ENCODE measurements around the gene C1QTNF6. TPM values are rescaled to one million over a fixed set of nuclear protein-coding genes. Genes with fewer than 3 reads are reported as not detected.

Gene C1QTNF6
- total RNA-seq, 1 donor from 2014 or later: 6.0 TPM

DNA sequence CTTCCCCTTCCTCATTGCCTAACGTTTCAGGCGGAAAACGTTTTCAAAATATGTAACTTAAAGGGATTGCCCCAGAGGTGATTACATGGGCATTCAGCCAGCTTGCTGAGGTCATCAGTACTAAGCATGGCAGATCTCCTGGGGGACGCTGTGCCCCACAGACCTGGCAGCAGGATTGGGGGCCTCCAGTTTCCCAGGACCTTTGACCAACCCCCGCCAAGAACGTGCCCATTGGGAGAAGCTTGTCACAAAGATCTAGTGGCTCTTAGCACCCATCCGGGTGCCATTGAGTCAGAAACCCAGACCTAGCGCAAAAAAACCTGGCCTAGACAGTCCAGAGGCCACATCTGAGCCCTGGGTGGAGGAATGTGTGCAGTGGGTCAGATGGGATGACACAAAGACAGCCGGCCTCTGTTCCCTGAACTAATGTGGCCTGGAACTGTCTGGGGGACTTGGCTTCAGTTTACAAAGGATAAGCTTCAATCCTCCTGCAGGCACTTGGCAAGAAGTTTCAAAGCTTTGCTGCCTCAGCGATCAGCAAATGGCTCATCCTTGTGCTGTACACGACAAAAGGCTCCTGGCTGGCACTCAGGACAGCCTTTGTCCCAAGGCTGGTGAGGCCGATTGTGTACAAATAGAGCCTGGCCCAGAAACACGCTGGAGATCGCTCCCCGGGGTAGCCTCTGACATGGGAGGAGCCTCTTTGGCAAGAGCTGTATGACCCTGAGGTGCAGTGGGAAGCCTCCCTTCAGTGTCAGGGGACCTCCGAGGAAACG is 9.5 kb downstream of the C1QTNF6 start:
- TF ChIP-seq CTCF (IDR thresholded peaks at IDR 0.05; ENCODE audit: insufficient read depth, low read depth, low read length): no peak
- no peak for TF ChIP-seq EZH2 (IDR thresholded peaks at IDR 0.05; ENCODE audit: insufficient read depth, low read length)
- H3K27me3 ChIP-seq (ENCODE audit: insufficient read depth, low read length): no peaks in the 10 kb centered on the region
- Mint-ChIP-seq H3K27ac (ENCODE audit: unreplicated experiment) (peak overlapping the region; percentile 51), H3K4me3 (ENCODE audit: unreplicated experiment) (no peak overlapping the region), H3K9me3 (ENCODE audit: unreplicated experiment) (peaks cover 2% of the 10 kb centered on the region), H3K36me3 (ENCODE audit: low read depth, unreplicated experiment) (peaks cover 2% of the 10 kb centered on the region), H3K4me1 (ENCODE audit: low read depth, unreplicated experiment) (peaks cover 12% of the 10 kb centered on the region), H3K27me3 (ENCODE audit: low read depth, unreplicated experiment) (peaks cover 50% of the 10 kb centered on the region)
- no peak overlapping the region for H3K27ac ChIP-seq (ENCODE audit: low read depth, low read length)
- no peak overlapping the region for H2AFZ ChIP-seq (ENCODE audit: low read depth, low read length)
- no peak overlapping the region for H3K4me3 ChIP-seq (ENCODE audit: insufficient read depth, low read depth, low read length)
- DNase-seq (ENCODE audit: low read depth) (no peak), FAIRE-seq (no peak)
- H3K9me3 ChIP-seq (ENCODE audit: insufficient read depth, low read depth, low read length): no peaks in the 10 kb centered on the region
- no peaks in the 10 kb centered on the region for H3K79me2 ChIP-seq (ENCODE audit: insufficient read depth, low read length)
- H3K4me1 ChIP-seq (ENCODE audit: insufficient read depth, low read length): peaks cover 14% of the 10 kb centered on the region
- no peak overlapping the region for H3K9ac ChIP-seq (ENCODE audit: low read length)
- no peaks in the 10 kb centered on the region for H3K36me3 ChIP-seq (ENCODE audit: insufficient read depth, low read length)
- no peaks in the 10 kb centered on the region for H4K20me1 ChIP-seq (ENCODE audit: insufficient read depth, low read length)
- no peak overlapping the region for H3K4me2 ChIP-seq (ENCODE audit: low read length)

- Histone ChIP-seq H3K9me3 (ENCODE audit: insufficient read depth, low read depth, low read length) (no peaks in the 10 kb centered on the region), H3K4me2 (ENCODE audit: low read length) (no peak overlapping the region), H2AFZ (ENCODE audit: low read depth, low read length) (no peak overlapping the region), H3K27ac (ENCODE audit: low read depth, low read length) (no peak overlapping the region), H3K4me1 (ENCODE audit: insufficient read depth, low read length) (peaks cover 14% of the 10 kb centered on the region), H4K20me1 (ENCODE audit: insufficient read depth, low read length) (no peaks in the 10 kb centered on the region), H3K9ac (ENCODE audit: low read length) (no peak overlapping the region), H3K27me3 (ENCODE audit: insufficient read depth, low read length) (no peaks in the 10 kb centered on the region), H3K79me2 (ENCODE audit: insufficient read depth, low read length) (no peaks in the 10 kb centered on the region), H3K4me3 (ENCODE audit: insufficient read depth, low read depth, low read length) (no peak overlapping the region), H3K36me3 (ENCODE audit: insufficient read depth, low read length) (no peaks in the 10 kb centered on the region)
- DNase-seq (ENCODE audit: low read depth): no peak
- Mint-ChIP-seq H3K4me3 (ENCODE audit: unreplicated experiment) (no peak overlapping the region), H3K4me1 (ENCODE audit: low read depth, unreplicated experiment) (peaks cover 12% of the 10 kb centered on the region), H3K27me3 (ENCODE audit: low read depth, unreplicated experiment) (peaks cover 56% of the 10 kb centered on the region), H3K27ac (ENCODE audit: unreplicated experiment) (peak overlapping the region; percentile 51), H3K36me3 (ENCODE audit: low read depth, unreplicated experiment) (peaks cover 2% of the 10 kb centered on the region), H3K9me3 (ENCODE audit: unreplicated experiment) (peaks cover 2% of the 10 kb centered on the region)
- TF ChIP-seq CTCF (IDR thresholded peaks at IDR 0.05; ENCODE audit: insufficient read depth, low read depth, low read length): no peak
- no peak for TF ChIP-seq EZH2 (IDR thresholded peaks at IDR 0.05; ENCODE audit: insufficient read depth, low read length)
- FAIRE-seq: no peak
Observed at GRCh38 chr22:37177755-37178154, 10.3 kb downstream of the C1QTNF6 start.

DNA sequence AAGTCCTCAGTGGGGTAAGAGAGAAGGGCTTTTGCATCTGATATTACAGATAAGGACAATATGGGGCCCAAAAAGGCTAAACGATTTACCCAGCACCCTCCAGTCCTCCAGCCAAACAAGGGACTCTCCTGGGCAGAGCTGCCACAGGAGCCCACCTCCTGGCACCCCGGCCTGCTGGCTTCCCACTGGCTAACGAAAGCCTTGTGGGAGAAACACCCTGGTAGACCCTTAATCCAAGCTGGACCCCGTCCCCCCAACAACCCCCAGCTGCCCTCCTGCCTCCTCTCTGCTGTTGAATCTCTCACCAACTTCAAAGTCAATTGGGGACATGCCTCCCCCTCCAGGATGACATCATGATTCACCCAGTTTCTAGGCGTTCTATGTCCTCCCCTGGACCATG is 10.8 kb downstream of the C1QTNF6 start:
- no peak overlapping the region for H3K27ac ChIP-seq (ENCODE audit: low read depth, low read length)
- H3K36me3 ChIP-seq (ENCODE audit: insufficient read depth, low read length): no peaks in the 10 kb centered on the region
- Mint-ChIP-seq H3K27me3 (ENCODE audit: low read depth, unreplicated experiment) (peaks cover 59% of the 10 kb centered on the region), H3K36me3 (ENCODE audit: low read depth, unreplicated experiment) (peaks cover 2% of the 10 kb centered on the region), H3K4me3 (ENCODE audit: unreplicated experiment) (no peak overlapping the region), H3K9me3 (ENCODE audit: unreplicated experiment) (peaks cover 2% of the 10 kb centered on the region), H3K4me1 (ENCODE audit: low read depth, unreplicated experiment) (peaks cover 12% of the 10 kb centered on the region), H3K27ac (ENCODE audit: unreplicated experiment) (no peak overlapping the region)
- DNase-seq (ENCODE audit: low read depth) (no peak), FAIRE-seq (no peak)
- H3K4me1 ChIP-seq (ENCODE audit: insufficient read depth, low read length): peaks cover 14% of the 10 kb centered on the region
- H3K79me2 ChIP-seq (ENCODE audit: insufficient read depth, low read length): no peaks in the 10 kb centered on the region
- H3K9me3 ChIP-seq (ENCODE audit: insufficient read depth, low read depth, low read length): no peaks in the 10 kb centered on the region
- no peak overlapping the region for H3K4me3 ChIP-seq (ENCODE audit: insufficient read depth, low read depth, low read length)
- no peaks in the 10 kb centered on the region for H3K27me3 ChIP-seq (ENCODE audit: insufficient read depth, low read length)
- H3K4me2 ChIP-seq (ENCODE audit: low read length): peak overlapping the region; percentile 78
- no peaks in the 10 kb centered on the region for H4K20me1 ChIP-seq (ENCODE audit: insufficient read depth, low read length)
- H3K9ac ChIP-seq (ENCODE audit: low read length): peak overlapping the region; percentile 57
- peak overlapping the region; percentile 80 for H2AFZ ChIP-seq (ENCODE audit: low read depth, low read length)
- TF ChIP-seq CTCF (IDR thresholded peaks at IDR 0.05; ENCODE audit: insufficient read depth, low read depth, low read length): no peak
- TF ChIP-seq EZH2 (IDR thresholded peaks at IDR 0.05; ENCODE audit: insufficient read depth, low read length): no peak

Data from astrocyte (in vitro differentiated cells and primary cell).